Kidney (tissue), 14 donors: ENCODE data around the gene SVBP. TPM values are rescaled to one million over a fixed set of nuclear protein-coding genes. Genes with fewer than 3 reads are reported as not detected.

ENCODE experiments used
- DNase-seq, 5 donors: peaks; one replicate each; pipeline ENCODE4 v3.0.0-alpha.2; 2013 to 2020
- FAIRE-seq: peaks from 2 replicates; lab custom pipeline; 2012; peaks lifted over from hg19 to GRCh38; lab: Jason Lieb, UNC
- H3K27ac ChIP-seq, 2 donors: one replicate each; pipeline ENCODE4 v1.7.0; 2013; ENCODE audit warnings: low read depth in 2 of 2, low read length in 2 of 2, inconsistent platforms in 1 of 2
- H3K27me3 ChIP-seq: one replicate; pipeline ENCODE4 v1.7.1; 2013; ENCODE audit warnings: low read length, inconsistent platforms; ENCODE audit not compliant: control insufficient read depth, insufficient read depth
- H3K36me3 ChIP-seq, 3 donors: one replicate each; pipeline versions ENCODE4 v1.7.0 to v1.7.1; 2013; ENCODE audit warnings: low read length in 3 of 3, control low read depth in 1 of 3, inconsistent platforms in 1 of 3; ENCODE audit not compliant: insufficient read depth in 3 of 3, control insufficient read depth in 2 of 3
- H3K4me1 ChIP-seq, 3 donors: one replicate each; pipeline versions ENCODE4 v1.7.0 to v1.7.1; 2013; ENCODE audit warnings: low read length in 3 of 3, inconsistent platforms in 1 of 3, low read depth in 1 of 3; ENCODE audit not compliant: control insufficient read depth in 2 of 3, insufficient read depth in 2 of 3
- H3K4me3 ChIP-seq, 3 donors: one replicate each; pipeline versions ENCODE4 v1.7.0 to v1.8.1; 2013; ENCODE audit warnings: low read length in 3 of 3, control low read depth in 1 of 3, inconsistent platforms in 1 of 3
- H3K9ac ChIP-seq, 3 donors: one replicate each; pipeline versions ENCODE4 v1.7.0 to v1.7.1; 2013; ENCODE audit warnings: low read length in 3 of 3, control low read depth in 1 of 3, inconsistent platforms in 1 of 3
- H3K9me3 ChIP-seq, 3 donors: one replicate each; pipeline versions ENCODE4 v1.7.0 to v1.7.1; 2013; ENCODE audit warnings: low read length in 3 of 3, control low read depth in 1 of 3, inconsistent platforms in 1 of 3; ENCODE audit not compliant: control insufficient read depth in 2 of 3, insufficient read depth in 1 of 3
- intact Hi-C: fragments of 100-400 bp; cut with DNase I; formaldehyde crosslinking; loops from one replicate; pipeline ENCODE4 v1.11.1; 2022
- polyA plus RNA-seq: library from polyadenylated mRNA; stranded (reverse); fragments of 350-450 nt; fragmentation: Illumina TruSeq; extraction: RNeasy Lipid Tissue Mini Kit (QIAGEN cat#74804); gene quantifications from one replicate; pipeline ENCODE4 v1.2.3, GENCODE V29; 2014; ENCODE audit warnings: low read depth, low replicate concordance; ENCODE audit not compliant: insufficient read depth
- total RNA-seq: library from RNA; stranded (reverse); fragmentation: NEBNext Ultra II Directional; extraction: Animal tissue kit (Norgen Biotek cat#: 25700); gene quantifications from one replicate; pipeline ENCODE4 v1.2.1, GENCODE V29; 2021
- TF ChIP-seq, protein P1 (sequence below): IDR thresholded peaks from 3 replicates; pipeline ENCODE4 v1.5.1; 2012; ENCODE audit warnings: mild to moderate bottlenecking, moderate library complexity, borderline replicate concordance; ENCODE audit not compliant: insufficient read depth; ENCODE audit errors: extremely low read depth
- donor health status: control.
- donor health status: control.
- donor health status: control.
- donor health status: control.
- donor health status: control.
- donor health status: DM: yes; HTN: yes; CAD: no.
- donor health status: Normal renal cell carcinoma (clear cell type).

The SVBP gene
- total and polyA plus RNA-seq, 2 donors from 2014 or later: 15.5 to 36.8 TPM

DNA sequence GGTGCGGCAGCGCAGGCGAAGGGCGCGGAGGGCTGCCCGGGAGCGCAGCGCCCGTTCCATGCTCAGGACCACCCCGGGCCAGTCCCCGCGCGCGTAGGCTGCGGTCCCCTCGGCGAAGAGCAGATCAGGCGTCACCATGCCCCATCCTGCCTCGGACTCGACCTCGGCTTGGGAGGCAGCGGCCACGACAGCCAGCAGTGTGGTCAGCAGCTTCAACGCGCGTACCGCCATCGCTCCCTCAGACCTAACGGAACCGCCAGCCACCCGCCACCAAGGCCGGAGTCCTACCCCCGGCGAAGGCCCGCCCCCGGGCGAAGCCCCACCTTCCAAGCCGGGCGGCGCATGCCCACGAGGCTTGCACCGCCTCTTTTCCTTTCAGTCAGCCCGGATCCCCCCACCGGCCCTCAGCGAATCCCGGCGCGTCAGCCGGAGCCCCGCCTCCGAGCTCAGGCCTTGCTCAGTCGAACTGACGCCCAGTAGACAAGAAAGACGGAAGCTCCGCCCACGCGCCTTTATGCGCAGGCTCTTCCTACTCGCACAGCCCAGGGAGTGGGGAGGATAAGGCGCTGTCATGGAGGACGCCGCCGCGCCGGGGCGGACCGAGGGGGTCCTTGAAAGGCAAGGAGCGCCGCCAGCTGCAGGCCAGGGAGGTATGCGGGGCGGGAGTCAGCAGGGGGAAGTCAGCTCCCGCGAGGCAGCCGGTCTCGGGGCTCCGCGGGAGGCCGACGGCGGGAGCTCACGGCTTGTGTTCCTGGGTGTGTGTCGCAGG lies 50.3 kb downstream of the SVBP start, which contains the start of the genes C1orf50 and P3H1:
Gene C1orf50, plus strand, starts transcription at position 509 of the 769 bp plus-strand sequence. Its CDS starts 63 bp downstream, at position 572.
Gene P3H1, minus strand, starts transcription at position 288 of the 769 bp plus-strand sequence. Its CDS starts 57 bp downstream, at position 231.
- TF ChIP-seq, protein P1, sequence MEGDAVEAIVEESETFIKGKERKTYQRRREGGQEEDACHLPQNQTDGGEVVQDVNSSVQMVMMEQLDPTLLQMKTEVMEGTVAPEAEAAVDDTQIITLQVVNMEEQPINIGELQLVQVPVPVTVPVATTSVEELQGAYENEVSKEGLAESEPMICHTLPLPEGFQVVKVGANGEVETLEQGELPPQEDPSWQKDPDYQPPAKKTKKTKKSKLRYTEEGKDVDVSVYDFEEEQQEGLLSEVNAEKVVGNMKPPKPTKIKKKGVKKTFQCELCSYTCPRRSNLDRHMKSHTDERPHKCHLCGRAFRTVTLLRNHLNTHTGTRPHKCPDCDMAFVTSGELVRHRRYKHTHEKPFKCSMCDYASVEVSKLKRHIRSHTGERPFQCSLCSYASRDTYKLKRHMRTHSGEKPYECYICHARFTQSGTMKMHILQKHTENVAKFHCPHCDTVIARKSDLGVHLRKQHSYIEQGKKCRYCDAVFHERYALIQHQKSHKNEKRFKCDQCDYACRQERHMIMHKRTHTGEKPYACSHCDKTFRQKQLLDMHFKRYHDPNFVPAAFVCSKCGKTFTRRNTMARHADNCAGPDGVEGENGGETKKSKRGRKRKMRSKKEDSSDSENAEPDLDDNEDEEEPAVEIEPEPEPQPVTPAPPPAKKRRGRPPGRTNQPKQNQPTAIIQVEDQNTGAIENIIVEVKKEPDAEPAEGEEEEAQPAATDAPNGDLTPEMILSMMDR: no peak
- no peaks in the 10 kb centered on the region for H3K27me3 ChIP-seq
- no peaks in the 10 kb centered on the region for H3K9me3 ChIP-seq
- peak within 1 kb of the TSS; percentile 84 to 85 for H3K27ac ChIP-seq
- FAIRE-seq: peak; percentile 93
- DNase-seq: peak; percentile 100
- peaks cover 0 to 8% (median 0%) of the 10 kb centered on the region in 3 donors for H3K4me1 ChIP-seq
- peak within 1 kb of the TSS; percentile 81 to 93 (median 85) for H3K9ac ChIP-seq
- H3K36me3 ChIP-seq: no peaks in the 10 kb centered on the region
- intact Hi-C loops: no loop called here
- H3K4me3 ChIP-seq: peak within 1 kb of the TSS; percentile 82 to 89 (median 89)

GRCh38 chr1:42765832-42766740 lies 51.1 kb downstream of the SVBP start:
- FAIRE-seq (no peak), DNase-seq (peak in 4 of 5 donors; percentile 82 to 92 (median 88))
- Histone ChIP-seq H3K27ac (peak overlapping the region; percentile 84 to 85), H3K9me3 (no peaks in the 10 kb centered on the region), H3K4me3 (peak overlapping the region; percentile 59 to 89 (median 83)), H3K4me1 (peaks cover 0 to 8% (median 0%) of the 10 kb centered on the region in 3 donors), H3K27me3 (no peaks in the 10 kb centered on the region), H3K9ac (peak overlapping the region; percentile 24 to 93 (median 66)), H3K36me3 (no peaks in the 10 kb centered on the region)
- intact Hi-C loops: no loop called here
- TF ChIP-seq, protein P1: peak; percentile 26

DNA sequence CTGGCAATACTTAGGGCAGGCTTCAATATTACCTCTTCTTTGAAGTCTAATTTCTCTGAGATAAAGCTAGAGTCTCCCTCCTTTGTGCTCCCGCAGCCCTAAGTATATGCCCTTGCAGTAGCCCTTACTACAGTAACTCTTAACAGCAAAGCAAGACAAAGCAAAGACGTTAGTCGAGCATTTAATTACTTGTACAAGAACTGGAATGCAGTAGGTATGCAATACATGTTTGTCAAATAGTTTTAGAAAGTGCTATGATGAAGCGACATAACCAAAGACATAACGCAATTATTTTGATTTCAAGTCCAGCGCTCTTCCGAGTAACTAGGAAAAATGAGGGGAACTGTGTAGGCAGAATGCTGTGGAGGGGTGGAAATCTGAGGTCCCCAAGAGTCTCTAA lies 51.9 kb downstream of the SVBP start:
- H3K27me3 ChIP-seq: no peaks in the 10 kb centered on the region
- DNase-seq (peak in 2 of 5 donors; percentile 42 to 64), FAIRE-seq (no peak)
- no peaks in the 10 kb centered on the region for H3K9me3 ChIP-seq
- H3K27ac ChIP-seq: no peak overlapping the region
- H3K36me3 ChIP-seq: no peaks in the 10 kb centered on the region
- H3K9ac ChIP-seq: peak overlapping the region; percentile 24 to 93 (median 51)
- TF ChIP-seq, protein P1: no peak
- intact Hi-C loops: no loop called here
- peak overlapping the region; percentile 59 to 89 (median 83) for H3K4me3 ChIP-seq
- H3K4me1 ChIP-seq: peaks cover 0 to 8% (median 0%) of the 10 kb centered on the region in 3 donors
